ENCODE results near the gene RTF1. TPM values are rescaled to one million over a fixed set of nuclear protein-coding genes. Genes with fewer than 3 reads are reported as not detected.

Gene RTF1
- total RNA-seq, 6 donors from 2014 or later: 22.6 to 58.1 (median 27.2) TPM

GRCh38 chr15:41480396-41481140 is 63.7 kb downstream of the RTF1 start:
- DNase-seq (no peak), ATAC-seq (ENCODE audit: low FRiP score in 2 of 2) (no peak)
- no peaks in the 10 kb centered on the region for H3K4me1 ChIP-seq
- H3K9me3 ChIP-seq: no peaks in the 10 kb centered on the region
- TF ChIP-seq CTCF (IDR thresholded peaks at IDR 0.05): no peak
- no peak for TF ChIP-seq POLR2A (IDR thresholded peaks at IDR 0.05)
- no peak for TF ChIP-seq EP300 (IDR thresholded peaks at IDR 0.05)
- TF ChIP-seq POLR2AphosphoS5 (IDR thresholded peaks at IDR 0.05): no peak
- no peaks in the 10 kb centered on the region for H3K27me3 ChIP-seq
- H3K27ac ChIP-seq: no peak overlapping the region
- WGBS, 2 donors: 93 to 95% methylated on average over 12 of the region's 12 CpGs
- peaks cover 31 to 75% (median 62%) of the 10 kb centered on the region in 4 donors for H3K36me3 ChIP-seq
- H3K4me3 ChIP-seq: no peak overlapping the region

- ATAC-seq (ENCODE audit: low FRiP score in 2 of 2) (no peak), DNase-seq (no peak)
- Histone ChIP-seq H3K27me3 (no peaks in the 10 kb centered on the region), H3K27ac (no peak overlapping the region), H3K4me3 (no peak overlapping the region), H3K36me3 (peaks cover 16 to 58% (median 45%) of the 10 kb centered on the region in 4 donors), H3K9me3 (no peaks in the 10 kb centered on the region), H3K4me1 (no peaks in the 10 kb centered on the region)
- TF ChIP-seq CTCF (IDR thresholded peaks at IDR 0.05) (no peak), EP300 (IDR thresholded peaks at IDR 0.05) (no peak), POLR2AphosphoS5 (IDR thresholded peaks at IDR 0.05) (no peak), POLR2A (IDR thresholded peaks at IDR 0.05) (no peak)
- 94 to 96% methylated on average over 9 of the region's 9 CpGs for WGBS, 2 donors
Observed at GRCh38 chr15:41482110-41482877, 65.4 kb downstream of the RTF1 start.

- Histone ChIP-seq H3K4me3 (no peak overlapping the region), H3K4me1 (peaks cover 0 to 5% (median 0%) of the 10 kb centered on the region in 4 donors), H3K36me3 (peaks cover 12 to 50% (median 38%) of the 10 kb centered on the region in 4 donors), H3K9me3 (no peaks in the 10 kb centered on the region), H3K27me3 (no peaks in the 10 kb centered on the region), H3K27ac (no peak overlapping the region)
- TF ChIP-seq POLR2A (IDR thresholded peaks at IDR 0.05) (no peak), POLR2AphosphoS5 (IDR thresholded peaks at IDR 0.05) (no peak), EP300 (IDR thresholded peaks at IDR 0.05) (no peak), CTCF (IDR thresholded peaks at IDR 0.05) (no peak)
- no peak for ATAC-seq (ENCODE audit: low FRiP score in 2 of 2)
- no peak for DNase-seq
Observed at GRCh38 chr15:41483115-41483514, 66.2 kb downstream of the RTF1 start.

- no peak for ATAC-seq (ENCODE audit: low FRiP score in 2 of 2)
- H3K4me3 ChIP-seq: no peak overlapping the region
Observed at GRCh38 chr15:41483519-41483918, 66.6 kb downstream of the RTF1 start.

More at GRCh38 chr15:41483519-41483918, 66.6 kb downstream of the RTF1 start:
- Histone ChIP-seq H3K4me1 (peaks cover 0 to 5% (median 0%) of the 10 kb centered on the region in 4 donors), H3K36me3 (peaks cover 12 to 47% (median 35%) of the 10 kb centered on the region in 4 donors), H3K27me3 (no peaks in the 10 kb centered on the region), H3K9me3 (no peaks in the 10 kb centered on the region), H3K27ac (no peak overlapping the region)
- 88 to 94% methylated on average over 2 of the region's 2 CpGs for WGBS, 2 donors
- DNase-seq: no peak
- TF ChIP-seq POLR2A (IDR thresholded peaks at IDR 0.05) (no peak), POLR2AphosphoS5 (IDR thresholded peaks at IDR 0.05) (no peak), CTCF (IDR thresholded peaks at IDR 0.05) (no peak), EP300 (IDR thresholded peaks at IDR 0.05) (no peak)

Measured in upper lobe of left lung (tissue), 6 donors.